Measurements from ENCODE around the gene ADCY4.

ADCY4 gene

DNA sequence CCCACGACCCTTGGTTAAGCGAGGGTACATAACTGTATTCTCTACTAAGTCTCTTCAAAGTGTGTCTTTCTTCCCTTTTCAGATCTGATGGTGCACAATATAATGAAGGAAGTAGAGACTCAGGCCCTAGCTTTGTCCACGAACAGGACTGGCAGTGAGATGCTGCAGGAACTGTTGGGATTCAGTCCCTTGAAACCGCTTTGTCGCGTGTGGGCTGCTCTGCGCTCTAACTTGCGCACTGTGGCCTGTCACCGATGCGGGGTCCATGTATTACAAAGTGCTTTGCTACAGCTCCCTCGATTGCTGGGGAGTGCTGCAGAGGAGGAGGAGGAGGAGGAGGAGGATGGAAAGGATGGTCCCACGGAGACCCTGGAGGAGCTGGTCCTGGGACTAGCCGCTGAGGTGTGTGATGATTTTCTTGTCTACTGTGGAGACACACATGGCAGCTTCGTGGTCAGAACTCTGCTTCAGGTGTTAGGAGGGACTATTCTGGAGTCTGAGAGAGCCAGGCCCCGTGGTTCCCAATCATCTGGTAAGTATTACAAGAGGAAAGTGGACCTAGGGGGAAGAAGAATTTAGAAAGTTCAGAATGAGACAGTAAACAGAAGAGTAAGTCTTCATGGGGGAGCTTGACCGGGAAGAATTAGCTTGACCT, 34.4 kb downstream of the ADCY4 start:
- H3K27ac ChIP-seq (ENCODE audit: poor library complexity, severe bottlenecking), result peak overlapping the region; percentile 81
- H3K4me1 ChIP-seq (ENCODE audit: insufficient read depth, poor library complexity, severe bottlenecking), result peaks cover 23% of the 10 kb centered on the region
- DNase-seq (ENCODE audit: low spot score), result no peak
- TF ChIP-seq, protein P1, sequence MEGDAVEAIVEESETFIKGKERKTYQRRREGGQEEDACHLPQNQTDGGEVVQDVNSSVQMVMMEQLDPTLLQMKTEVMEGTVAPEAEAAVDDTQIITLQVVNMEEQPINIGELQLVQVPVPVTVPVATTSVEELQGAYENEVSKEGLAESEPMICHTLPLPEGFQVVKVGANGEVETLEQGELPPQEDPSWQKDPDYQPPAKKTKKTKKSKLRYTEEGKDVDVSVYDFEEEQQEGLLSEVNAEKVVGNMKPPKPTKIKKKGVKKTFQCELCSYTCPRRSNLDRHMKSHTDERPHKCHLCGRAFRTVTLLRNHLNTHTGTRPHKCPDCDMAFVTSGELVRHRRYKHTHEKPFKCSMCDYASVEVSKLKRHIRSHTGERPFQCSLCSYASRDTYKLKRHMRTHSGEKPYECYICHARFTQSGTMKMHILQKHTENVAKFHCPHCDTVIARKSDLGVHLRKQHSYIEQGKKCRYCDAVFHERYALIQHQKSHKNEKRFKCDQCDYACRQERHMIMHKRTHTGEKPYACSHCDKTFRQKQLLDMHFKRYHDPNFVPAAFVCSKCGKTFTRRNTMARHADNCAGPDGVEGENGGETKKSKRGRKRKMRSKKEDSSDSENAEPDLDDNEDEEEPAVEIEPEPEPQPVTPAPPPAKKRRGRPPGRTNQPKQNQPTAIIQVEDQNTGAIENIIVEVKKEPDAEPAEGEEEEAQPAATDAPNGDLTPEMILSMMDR (IDR thresholded peaks at IDR 0.05; ENCODE audit: poor library complexity, severe bottlenecking), result no peak
- peaks cover 79% of the 10 kb centered on the region for H3K36me3 ChIP-seq (ENCODE audit: low read depth)
- H3K27me3 ChIP-seq (ENCODE audit: insufficient read depth, poor library complexity, severe bottlenecking), result no peaks in the 10 kb centered on the region
- H3K4me3 ChIP-seq (ENCODE audit: severe bottlenecking), result peak overlapping the region; percentile 83
- ATAC-seq (ENCODE audit: low read depth), result no peak
- no peaks in the 10 kb centered on the region for H3K9me3 ChIP-seq (ENCODE audit: severe bottlenecking)

GRCh38 chr14:24299255-24300191, 35.3 kb downstream of the ADCY4 start, which contains the start of the genes DHRS1 and NOP9:
DHRS1 (minus strand) TSS chr14:24299780; CDS start chr14:24299106, 674 bp downstream.
NOP9 (plus strand) TSS chr14:24299850; CDS start chr14:24299955, 105 bp downstream.
- Histone ChIP-seq H3K27ac (ENCODE audit: poor library complexity, severe bottlenecking) (peak within 1 kb of the TSS; percentile 81), H3K36me3 (ENCODE audit: low read depth) (peaks cover 79% of the 10 kb centered on the region), H3K27me3 (ENCODE audit: insufficient read depth, poor library complexity, severe bottlenecking) (no peaks in the 10 kb centered on the region), H3K9me3 (ENCODE audit: severe bottlenecking) (no peaks in the 10 kb centered on the region), H3K4me3 (ENCODE audit: severe bottlenecking) (peak within 1 kb of the TSS; percentile 83), H3K4me1 (ENCODE audit: insufficient read depth, poor library complexity, severe bottlenecking) (peaks cover 23% of the 10 kb centered on the region)
- DNase-seq (ENCODE audit: low spot score), result peak; percentile 91
- TF ChIP-seq, protein P1 (IDR thresholded peaks at IDR 0.05; ENCODE audit: poor library complexity, severe bottlenecking), result no peak
- peak; percentile 63 for ATAC-seq (ENCODE audit: low read depth)

GRCh38 chr14:24298892-24299254, 36.0 kb downstream of the ADCY4 start:
- peak; percentile 95 for DNase-seq (ENCODE audit: low spot score)

GRCh38 chr14:24297190-24297964, 37.5 kb downstream of the ADCY4 start:
- DNase-seq (ENCODE audit: low spot score) (no peak), ATAC-seq (ENCODE audit: low read depth) (0 out of 3 replicates have a peak, but pooled peaks have one; percentile 10)
- Histone ChIP-seq H3K4me1 (ENCODE audit: insufficient read depth, poor library complexity, severe bottlenecking) (peaks cover 23% of the 10 kb centered on the region), H3K4me3 (ENCODE audit: severe bottlenecking) (no peak overlapping the region), H3K27me3 (ENCODE audit: insufficient read depth, poor library complexity, severe bottlenecking) (no peaks in the 10 kb centered on the region), H3K27ac (ENCODE audit: poor library complexity, severe bottlenecking) (peak overlapping the region; percentile 81), H3K9me3 (ENCODE audit: severe bottlenecking) (no peaks in the 10 kb centered on the region), H3K36me3 (ENCODE audit: low read depth) (peaks cover 79% of the 10 kb centered on the region)
- TF ChIP-seq, protein P1 (IDR thresholded peaks at IDR 0.05; ENCODE audit: poor library complexity, severe bottlenecking), result peak; percentile 65

More at GRCh38 chr14:24298892-24299254, 36.0 kb downstream of the ADCY4 start:
- Histone ChIP-seq H3K4me3 (ENCODE audit: severe bottlenecking) (peak overlapping the region; percentile 83), H3K9me3 (ENCODE audit: severe bottlenecking) (no peaks in the 10 kb centered on the region), H3K36me3 (ENCODE audit: low read depth) (peaks cover 79% of the 10 kb centered on the region), H3K27me3 (ENCODE audit: insufficient read depth, poor library complexity, severe bottlenecking) (no peaks in the 10 kb centered on the region), H3K4me1 (ENCODE audit: insufficient read depth, poor library complexity, severe bottlenecking) (peaks cover 23% of the 10 kb centered on the region), H3K27ac (ENCODE audit: poor library complexity, severe bottlenecking) (peak overlapping the region; percentile 81)
- peak; percentile 85 for ATAC-seq (ENCODE audit: low read depth)
- TF ChIP-seq, protein P1 (IDR thresholded peaks at IDR 0.05; ENCODE audit: poor library complexity, severe bottlenecking), result no peak
